Measurements from ENCODE around the gene FHOD3. TPM values are rescaled to one million over a fixed set of nuclear protein-coding genes. Genes with fewer than 3 reads are reported as not detected.

Gene FHOD3
- total RNA-seq, 6 experiments from 2014 or later, result 0.44 to 1.2 (median 0.62) TPM

GRCh38 chr18:36432880-36433555, 135.5 kb downstream of the FHOD3 start:
- Histone ChIP-seq H3K4me1 (no peaks in the 10 kb centered on the region), H3K36me3 (no peaks in the 10 kb centered on the region), H3K27ac (no peak overlapping the region), H3K9me3 (no peaks in the 10 kb centered on the region), H3K27me3 (no peaks in the 10 kb centered on the region), H3K4me3 (no peak overlapping the region)
- no peak for TF ChIP-seq CTCF (IDR thresholded peaks at IDR 0.05)
- no peak for TF ChIP-seq POLR2A (IDR thresholded peaks at IDR 0.05)
- ATAC-seq (no peak), DNase-seq (no peak)
- 69% methylated on average over 4 of the region's 4 CpGs for WGBS (ENCODE audit: insufficient coverage, low coverage, low lambda C conversion rate, missing lambda C conversion rate)
- intact Hi-C loops (cut with DNase I), result no loop called here

- no peak for ATAC-seq
- Histone ChIP-seq H3K9me3 (no peaks in the 10 kb centered on the region), H3K4me1 (no peaks in the 10 kb centered on the region), H3K27me3 (no peaks in the 10 kb centered on the region), H3K4me3 (no peak overlapping the region), H3K27ac (no peak overlapping the region), H3K36me3 (no peaks in the 10 kb centered on the region)
- no peak for TF ChIP-seq CTCF (IDR thresholded peaks at IDR 0.05)
- no peak for TF ChIP-seq POLR2A (IDR thresholded peaks at IDR 0.05)
- no peak for DNase-seq
- intact Hi-C loops (cut with DNase I), result no loop called here
- WGBS (ENCODE audit: insufficient coverage, low coverage, low lambda C conversion rate, missing lambda C conversion rate), result 82% methylated on average over 5 of the region's 5 CpGs
Measured at GRCh38 chr18:36436387-36436786, 138.9 kb downstream of the FHOD3 start.

GRCh38 chr18:36440614-36441013, 143.1 kb downstream of the FHOD3 start:
- WGBS (ENCODE audit: insufficient coverage, low coverage, low lambda C conversion rate, missing lambda C conversion rate), result 45% methylated on average over 2 of the region's 2 CpGs
- no peaks in the 10 kb centered on the region for H3K9me3 ChIP-seq
- H3K27ac ChIP-seq, result no peak overlapping the region
- no peaks in the 10 kb centered on the region for H3K27me3 ChIP-seq
- ATAC-seq, result no peak
- intact Hi-C loops (cut with DNase I), result no loop called here
- TF ChIP-seq POLR2A (IDR thresholded peaks at IDR 0.05) (no peak), CTCF (IDR thresholded peaks at IDR 0.05) (no peak)
- H3K4me1 ChIP-seq, result no peaks in the 10 kb centered on the region
- no peak overlapping the region for H3K4me3 ChIP-seq
- no peaks in the 10 kb centered on the region for H3K36me3 ChIP-seq
- no peak for DNase-seq

DNA sequence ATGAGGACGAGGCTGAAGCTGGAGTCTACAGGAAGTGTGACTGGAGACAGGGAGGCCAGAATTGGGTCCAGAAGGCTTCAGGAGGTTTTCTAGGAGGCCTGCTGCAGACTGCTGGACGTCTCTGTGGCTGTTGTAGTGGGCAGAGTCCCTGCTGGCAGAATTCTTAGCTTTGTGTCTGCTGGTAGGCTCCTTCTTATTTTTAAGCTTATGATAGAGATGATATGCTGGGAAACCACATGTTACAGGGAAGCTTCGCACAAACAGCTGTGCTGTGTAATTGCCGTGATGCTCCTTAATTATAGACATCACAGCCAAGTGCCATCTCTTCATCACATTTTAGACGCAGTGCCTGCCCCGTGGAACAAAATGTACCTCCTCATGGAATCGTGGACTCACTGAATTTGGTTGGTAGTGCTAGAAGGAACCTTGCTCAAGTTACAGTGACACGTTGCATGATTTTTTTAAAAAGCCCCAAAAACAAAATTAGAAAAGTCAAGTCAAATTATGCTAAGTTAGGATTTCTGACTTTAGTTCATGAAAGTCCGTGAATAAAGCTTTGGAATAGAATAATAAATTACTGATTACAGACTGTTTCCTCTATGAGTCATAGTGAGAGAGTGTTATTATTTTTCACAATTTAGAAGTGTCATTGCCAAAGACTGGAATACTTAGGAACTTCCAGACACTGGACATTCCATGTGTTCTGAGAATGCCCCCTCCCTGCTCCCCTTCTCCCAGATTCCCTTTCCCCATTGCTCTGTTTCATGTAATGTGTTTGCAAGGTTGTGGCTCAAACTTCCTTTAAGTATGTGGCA, 144.1 kb downstream of the FHOD3 start:
- H3K27me3 ChIP-seq, result no peaks in the 10 kb centered on the region
- ATAC-seq, result peak in 1 of 4 donors; percentile 62
- no peak for DNase-seq
- intact Hi-C loops (cut with DNase I), result no loop called here
- no peak overlapping the region for H3K4me3 ChIP-seq
- TF ChIP-seq POLR2A (IDR thresholded peaks at IDR 0.05), result no peak
- TF ChIP-seq CTCF (IDR thresholded peaks at IDR 0.05), result no peak
- H3K27ac ChIP-seq, result peak overlapping the region in 1 of 3 donors; percentile 16
- no peaks in the 10 kb centered on the region for H3K9me3 ChIP-seq
- H3K4me1 ChIP-seq, result no peaks in the 10 kb centered on the region
- H3K36me3 ChIP-seq, result no peaks in the 10 kb centered on the region
- WGBS (ENCODE audit: insufficient coverage, low coverage, low lambda C conversion rate, missing lambda C conversion rate), result 43% methylated on average over 9 of the region's 9 CpGs
